GM18867 (cell line): ENCODE results near the gene CYB5R2.
"Not testable (repeated sequence)": the region's sequence is repeated elsewhere in the genome, so short reads cannot be mapped to it uniquely, and the experiment has no call there.

Source experiments
- ATAC-seq: cut with Tn5 transposase; IDR thresholded peaks from one replicate; pipeline ENCODE4 v1.9.1; 2021; ENCODE audit warnings: mild to moderate bottlenecking, moderate library complexity; ENCODE audit not compliant: unreplicated experiment

CYB5R2 gene

DNA sequence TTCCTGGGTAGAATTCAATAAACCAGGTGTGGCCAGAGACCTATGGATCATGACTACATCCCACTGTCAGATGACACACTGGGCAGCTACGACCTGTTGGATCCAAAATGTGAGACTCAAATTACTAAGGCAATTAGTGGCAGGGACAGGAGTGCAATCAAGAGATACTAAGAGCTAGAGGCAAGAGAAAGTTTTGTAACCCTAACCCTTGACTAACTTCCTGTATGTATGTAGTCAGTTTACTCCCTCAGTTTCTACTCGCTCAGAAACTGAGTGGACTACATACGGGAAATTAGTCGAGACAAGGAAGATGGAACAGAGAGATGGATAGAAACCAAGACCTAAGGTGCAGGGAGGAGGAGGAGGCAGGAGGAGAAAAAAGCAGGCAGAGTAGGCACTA lies 2.7 kb downstream of the CYB5R2 start:
- ATAC-seq, result no peak

DNA sequence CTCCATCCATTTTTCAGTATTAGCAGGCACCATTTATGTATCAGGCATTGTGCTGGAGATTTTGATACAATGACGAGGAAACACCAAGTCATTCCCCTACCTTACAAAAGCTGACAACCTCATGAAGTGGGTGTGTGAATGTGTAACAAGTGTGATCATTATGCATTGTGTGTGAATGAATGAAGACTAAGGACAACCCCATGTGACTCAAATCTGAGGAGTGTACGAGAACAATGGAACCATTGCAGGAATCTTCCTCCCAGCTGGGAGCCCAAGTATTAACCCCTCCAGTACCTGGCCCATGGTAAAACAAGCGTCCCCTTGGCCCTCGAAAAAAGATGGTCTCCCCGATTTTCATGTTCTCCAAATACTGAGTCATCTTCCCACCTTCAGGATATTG lies 4.4 kb downstream of the CYB5R2 start:
- no peak for ATAC-seq

DNA sequence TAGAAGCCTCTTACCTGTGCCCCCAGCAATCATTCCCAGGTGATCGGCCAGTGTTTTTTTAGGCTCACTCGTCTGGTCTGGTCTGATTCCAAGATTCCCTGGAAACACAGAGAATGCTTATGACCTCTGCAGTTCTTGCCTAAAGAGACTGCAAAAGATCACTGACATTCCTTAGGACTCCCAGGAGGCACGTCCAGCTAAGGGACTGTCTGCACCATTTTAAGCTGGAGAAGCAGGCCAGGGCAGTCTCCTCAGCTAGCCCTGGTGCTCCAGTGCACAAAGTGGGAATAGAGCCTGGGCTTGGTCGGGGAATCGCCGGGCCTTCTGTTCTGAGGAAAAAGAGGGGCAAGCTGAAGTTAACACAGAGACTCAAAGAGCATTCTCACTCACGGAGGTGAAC lies 4.8 kb downstream of the CYB5R2 start:
- ATAC-seq, result no peak

DNA sequence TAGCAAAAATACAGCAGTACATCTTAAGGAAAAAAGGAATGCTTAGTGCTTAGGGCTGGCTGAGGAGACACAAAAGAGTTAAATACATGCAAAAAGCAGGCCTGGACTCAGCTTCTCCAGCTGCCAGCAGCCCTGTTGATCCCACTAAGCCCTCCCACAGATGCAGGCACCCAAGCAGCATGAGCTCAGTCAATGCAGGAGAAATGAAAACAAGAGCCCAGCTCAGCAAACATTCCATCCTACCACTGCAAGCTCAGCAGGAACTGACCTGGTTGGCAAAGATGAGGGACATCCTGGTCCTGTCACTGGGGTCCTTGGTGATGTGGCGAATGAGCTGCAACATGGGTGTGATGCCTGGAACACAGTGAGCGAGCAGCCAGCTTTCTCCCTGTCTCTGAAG lies 5.8 kb downstream of the CYB5R2 start:
- no peak for ATAC-seq

DNA sequence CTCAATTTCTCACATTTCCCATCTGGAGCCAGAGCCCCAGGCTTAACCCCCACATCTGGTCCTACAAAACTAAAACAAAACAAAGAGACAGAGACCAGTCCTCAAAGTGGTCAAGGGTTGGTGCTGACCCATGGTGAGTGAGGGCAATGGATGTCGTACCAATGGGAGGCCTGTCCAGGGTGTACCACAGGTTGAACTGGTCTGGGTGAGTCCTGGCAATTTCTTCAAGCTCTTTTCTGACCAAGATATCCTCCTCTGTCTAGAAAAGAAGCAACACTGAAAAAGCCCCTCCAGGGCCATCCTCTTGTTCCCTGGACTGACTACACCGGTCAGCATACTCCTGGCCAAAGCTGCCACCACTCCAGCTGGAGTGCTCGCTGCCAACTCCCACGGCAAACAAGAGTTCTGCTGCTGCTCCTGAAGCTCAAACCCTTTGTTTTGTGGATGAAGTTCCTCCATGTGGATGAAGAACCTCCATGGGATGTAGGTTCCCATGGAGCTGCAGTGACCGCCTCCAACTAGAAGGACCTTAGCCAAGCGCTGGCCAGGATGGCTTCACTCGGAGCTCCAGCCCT lies 6.9 kb downstream of the CYB5R2 start:
- no peak for ATAC-seq

DNA sequence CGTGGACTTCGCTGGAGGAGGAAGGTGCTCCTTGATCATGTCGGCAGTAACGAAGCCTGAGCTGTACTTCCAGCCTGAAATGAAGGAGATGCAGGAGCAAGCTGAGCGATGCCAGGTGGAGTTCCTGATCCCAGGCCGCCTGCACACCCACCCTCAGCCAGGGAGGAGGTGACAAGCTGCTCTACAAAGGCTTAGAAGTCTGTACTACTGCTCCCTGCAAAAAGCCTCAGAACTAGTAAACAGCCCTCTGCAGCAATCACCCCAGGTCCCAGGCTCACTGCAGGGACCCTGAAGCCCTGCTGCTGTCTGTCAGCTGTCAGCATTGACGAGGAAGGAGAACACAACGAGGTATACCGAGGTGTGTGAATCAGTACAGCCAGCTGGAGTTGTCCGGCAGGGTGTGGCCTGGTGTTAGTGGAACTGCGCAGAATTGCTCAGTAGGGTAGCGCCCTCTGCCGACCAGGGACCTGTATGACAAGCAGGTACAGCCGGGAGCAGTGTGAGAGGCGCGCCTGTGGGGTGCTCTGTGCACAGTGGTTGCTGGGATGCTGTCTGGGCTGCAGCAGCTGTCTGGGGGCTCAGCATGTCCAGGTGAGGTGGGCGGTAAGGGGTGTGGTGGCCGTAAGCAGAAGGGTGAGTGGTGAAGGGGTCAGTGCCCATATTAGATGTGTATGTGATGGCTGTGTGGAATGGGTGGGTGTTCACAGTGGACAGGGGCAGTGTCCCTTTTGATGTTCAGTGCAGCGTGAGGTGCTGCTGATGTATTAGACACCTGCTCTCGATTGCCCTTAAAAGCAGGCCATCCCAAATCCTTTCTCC lies 7.6 kb downstream of the CYB5R2 start:
- ATAC-seq, result peak; percentile 99

DNA sequence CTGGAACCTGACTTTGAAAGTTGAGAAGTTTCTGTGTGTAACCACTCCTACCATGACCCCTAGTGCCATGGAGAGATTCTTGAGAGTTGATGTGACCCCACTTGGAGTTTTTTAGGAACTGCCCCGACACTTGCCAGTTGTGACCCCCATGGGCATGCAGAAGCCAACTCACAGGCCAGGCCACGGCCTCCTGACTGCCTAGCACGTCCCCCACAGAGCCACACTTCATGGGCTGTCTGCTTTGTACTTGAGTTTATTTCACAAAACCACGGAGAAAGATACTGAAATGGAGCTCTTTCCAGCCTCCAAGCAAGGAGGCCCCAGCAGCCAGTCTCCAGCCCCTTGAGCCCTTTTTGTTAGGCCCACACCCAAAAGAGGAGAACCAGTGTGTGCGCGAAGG lies 8.4 kb downstream of the CYB5R2 start:
- ATAC-seq, result no peak

DNA sequence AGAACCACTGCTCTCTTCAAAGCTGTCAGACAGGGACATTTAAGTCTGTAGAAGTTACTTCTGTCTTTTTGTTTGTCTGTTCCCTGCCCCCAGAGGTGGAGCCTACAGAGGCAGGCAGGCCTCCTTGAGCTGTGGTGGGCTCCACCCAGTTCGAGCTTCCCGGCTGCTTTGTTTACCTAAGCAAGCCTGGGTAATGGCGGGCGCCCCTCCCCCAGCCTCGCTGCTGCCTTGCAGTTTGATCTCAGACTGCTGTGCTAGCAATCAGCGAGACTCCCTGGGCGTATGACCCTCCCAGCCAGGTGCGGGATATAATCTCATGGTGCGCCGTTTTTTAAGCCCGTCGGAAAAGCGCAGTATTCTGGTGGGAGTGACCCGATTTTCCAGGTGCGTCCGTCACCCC lies 9.8 kb downstream of the CYB5R2 start:
- ATAC-seq, result not testable (repeated sequence)

DNA sequence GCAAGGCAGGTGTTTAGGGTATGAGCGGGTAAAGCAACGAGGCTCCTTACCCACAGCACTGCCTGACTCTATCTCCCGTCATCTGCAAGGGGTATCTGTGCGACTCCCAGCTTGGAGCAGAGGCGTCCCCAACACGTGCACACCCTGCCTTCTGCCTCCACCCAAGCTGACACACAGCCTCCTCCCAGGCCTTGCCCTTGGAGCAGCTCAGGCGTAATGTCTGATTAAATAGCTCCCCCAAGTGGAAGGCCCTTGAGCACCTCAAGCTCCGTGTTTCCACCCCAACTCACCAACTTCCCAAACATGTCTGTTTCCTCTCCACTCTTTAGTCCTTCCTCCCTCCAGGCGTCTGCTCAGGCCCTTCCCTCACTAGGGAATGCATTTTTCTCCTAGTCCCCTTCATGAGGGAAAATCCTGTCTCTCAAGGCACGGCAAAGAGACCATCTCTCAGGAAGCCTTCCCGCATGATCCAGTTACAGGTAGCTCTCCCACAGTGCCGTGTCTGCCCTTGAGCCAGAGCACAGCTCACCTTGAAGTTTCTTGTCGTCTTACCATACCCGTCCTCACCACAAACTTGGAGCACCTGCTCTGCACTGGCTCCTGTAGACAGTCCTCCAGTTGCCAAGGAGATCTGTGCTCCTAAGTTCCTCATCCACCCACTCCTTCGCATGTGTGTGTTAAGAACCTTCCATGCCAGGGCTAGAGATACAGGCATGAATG lies 15.8 kb downstream of the CYB5R2 start:
- no peak for ATAC-seq

DNA sequence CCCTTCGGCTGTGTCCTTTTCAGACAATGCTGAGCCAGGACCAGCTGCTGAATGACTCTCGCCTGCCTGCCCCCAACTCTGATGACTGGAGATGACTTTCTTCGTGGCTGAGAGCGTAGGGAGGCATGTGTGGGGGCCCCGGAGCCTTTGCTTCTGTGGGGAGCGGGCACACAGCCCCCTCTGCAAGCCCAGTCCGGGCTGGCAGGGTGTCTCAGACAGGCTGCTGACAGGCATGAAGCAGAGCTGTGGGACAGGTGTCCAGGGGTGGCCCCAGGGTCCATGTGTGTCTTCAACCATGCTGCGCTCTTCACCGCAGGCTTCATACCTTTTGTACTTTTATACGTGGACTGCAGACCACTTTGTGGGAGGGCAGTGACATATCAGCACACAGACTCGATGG lies 16.6 kb downstream of the CYB5R2 start:
- no peak for ATAC-seq

DNA sequence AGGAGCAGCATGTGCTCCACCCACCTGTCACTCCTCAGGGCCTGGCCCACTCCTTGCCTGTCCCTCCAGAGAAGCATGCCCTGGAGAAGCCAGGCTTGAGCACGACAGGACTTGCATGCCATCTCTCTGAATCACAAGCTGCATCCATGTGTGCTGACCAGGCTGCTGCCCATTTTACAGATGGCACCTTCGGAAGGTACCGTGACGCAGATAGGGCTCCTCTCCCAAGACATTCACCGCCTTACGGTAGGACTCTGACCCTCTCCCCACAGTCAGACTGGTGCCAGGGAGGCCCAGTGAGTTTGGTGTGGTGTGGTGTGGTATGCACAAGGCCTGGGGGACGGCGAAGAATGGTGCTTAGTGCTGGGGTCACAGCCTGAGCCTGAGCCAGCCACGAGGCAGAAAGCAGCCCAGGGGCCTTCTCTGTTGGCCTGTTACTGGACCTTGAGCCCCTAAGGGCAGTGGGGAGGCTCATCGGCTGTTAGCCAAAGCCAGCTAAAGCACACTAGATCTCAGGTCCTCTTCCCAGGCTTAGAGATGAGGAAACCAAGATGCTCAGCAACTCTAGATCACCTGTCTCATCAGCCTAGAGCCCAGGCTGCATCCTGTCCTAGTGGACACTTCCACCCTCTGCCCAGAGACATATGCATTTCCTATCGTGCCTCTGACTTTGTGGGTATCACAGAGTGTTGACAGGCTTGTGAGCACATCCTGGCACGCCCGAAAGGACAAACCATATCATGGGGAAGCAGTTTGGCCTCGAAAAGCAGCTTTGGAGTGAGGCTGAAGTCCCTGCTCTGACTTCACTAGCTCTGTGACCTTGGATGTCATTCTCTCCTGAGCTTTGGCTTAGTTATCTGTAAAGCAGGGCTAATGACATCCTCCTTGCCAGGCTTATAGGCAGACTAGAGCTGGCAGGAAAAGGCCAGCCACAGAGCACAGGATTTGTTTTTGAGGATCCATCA lies 17.8 kb downstream of the CYB5R2 start:
- ATAC-seq, result no peak

DNA sequence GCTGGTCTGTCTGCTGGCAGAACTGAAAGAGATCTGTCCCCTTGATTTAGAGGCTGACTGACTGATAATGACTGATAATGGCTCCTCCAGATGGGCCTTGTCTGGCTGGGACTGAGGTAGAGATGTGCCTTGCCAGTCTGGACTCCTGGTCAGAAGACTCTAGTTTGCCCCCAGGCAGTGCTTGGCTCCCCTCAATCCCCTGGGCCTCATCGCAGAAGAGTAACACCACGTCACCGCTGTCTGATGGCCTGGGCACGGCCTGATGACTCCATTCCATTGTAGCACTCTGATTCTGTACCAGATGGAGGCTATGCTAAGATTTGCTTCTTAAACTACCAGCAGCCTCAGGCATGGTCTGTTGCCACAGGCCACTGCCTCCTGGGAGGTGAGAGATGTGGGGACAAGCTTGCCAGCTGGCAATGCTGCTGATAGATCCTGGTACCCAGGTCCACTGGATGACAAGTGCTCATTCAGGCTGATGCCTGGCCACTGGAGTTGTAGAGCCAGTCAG lies 19.1 kb downstream of the CYB5R2 start:
- ATAC-seq, result no peak

DNA sequence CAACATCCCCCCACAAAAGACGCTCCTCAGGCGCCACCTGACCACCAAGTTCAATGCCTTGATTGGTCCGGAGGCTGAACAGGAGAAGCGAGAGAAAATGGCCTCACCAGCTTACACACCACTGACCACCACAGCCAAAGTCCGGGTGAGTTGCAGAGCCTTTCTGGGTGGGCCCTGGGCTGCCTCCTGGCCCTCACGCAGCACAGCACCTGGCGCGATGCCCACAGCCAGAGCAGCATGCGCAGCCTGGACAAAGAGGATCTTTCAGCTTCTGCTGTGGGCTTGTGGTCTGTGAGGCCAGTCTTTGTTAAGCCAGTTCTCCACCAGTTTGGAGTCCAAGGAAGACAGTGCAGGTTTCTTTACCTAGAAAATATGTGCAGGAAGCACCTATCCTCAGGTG lies 21.6 kb downstream of the CYB5R2 start:
- no peak for ATAC-seq

DNA sequence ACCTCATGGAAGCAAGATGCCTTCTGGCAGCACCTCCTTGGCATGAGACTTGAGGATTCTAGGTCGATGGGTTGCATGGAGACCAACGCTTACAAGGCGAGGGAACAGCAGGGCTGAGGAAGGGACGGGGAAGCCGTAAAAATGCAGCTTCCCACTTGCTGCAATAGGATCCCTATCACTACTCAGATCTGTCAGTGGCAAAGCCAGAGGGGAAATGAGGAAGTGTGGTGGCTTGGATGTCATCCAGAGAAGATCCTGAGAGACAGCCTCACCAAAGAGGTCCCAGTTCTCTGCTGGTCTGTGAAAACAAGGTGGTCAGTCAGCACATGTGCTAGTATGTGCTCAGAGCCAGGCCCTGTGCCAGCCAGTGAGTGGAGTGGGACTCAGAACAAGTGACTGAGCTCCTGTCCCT lies 22.2 kb downstream of the CYB5R2 start:
- no peak for ATAC-seq

DNA sequence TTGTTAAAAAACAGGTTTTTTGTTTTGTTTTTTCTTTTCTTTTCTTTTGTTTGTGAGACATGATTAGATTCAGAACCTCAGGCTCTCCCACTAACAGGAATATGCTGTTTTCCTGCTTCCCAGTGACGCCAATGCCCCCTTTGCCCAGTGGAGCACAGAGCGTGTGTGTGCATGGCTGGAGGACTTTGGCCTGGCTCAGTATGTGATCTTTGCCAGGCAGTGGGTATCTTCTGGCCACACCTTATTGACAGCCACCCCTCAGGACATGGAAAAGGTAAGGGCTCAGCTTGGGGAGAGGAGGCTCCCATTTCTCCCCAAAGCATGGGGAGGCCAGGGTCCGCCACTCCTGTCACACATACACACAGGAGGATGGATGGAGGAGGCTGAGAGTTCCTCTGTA lies 25.0 kb downstream of the CYB5R2 start:
- ATAC-seq, result no peak

DNA sequence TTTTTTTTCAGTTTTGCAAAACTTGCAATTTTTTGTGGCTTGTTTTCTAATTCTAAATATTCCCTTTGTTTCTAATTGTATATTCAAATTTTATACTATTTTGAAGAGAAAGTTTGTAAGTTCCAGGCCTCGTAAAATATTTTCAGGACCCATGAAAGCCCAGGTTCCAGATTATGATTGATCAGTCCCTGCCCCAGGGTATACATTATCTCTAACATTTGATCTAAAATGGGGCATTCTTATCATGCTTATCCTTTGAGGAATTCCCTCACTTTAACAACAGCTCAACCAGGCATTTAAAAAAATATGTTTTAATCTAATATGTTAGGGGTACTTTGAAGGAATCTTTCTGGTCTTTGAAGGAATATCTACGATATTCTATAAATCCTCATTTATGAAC lies 26.4 kb downstream of the CYB5R2 start:
- ATAC-seq, result no peak

DNA sequence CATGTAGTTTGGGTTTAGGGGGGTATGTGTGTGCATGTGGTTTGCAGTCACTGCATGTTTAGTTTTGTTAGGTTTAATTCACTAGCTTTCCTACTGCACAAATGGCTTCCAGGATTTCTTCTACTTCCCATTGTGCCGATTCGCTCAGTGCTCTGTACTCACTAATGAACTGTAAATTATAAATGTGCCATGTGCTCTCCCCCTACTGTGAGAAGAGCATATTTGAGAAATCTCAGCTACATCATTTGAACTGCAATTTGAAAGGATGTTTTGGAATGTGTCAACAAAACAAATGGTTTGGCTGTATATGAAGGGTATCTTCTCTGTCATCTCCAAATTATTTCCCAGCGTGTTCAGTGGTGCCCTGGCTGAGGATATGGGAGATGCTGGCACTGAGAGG lies 28.1 kb downstream of the CYB5R2 start:
- ATAC-seq, result no peak

DNA sequence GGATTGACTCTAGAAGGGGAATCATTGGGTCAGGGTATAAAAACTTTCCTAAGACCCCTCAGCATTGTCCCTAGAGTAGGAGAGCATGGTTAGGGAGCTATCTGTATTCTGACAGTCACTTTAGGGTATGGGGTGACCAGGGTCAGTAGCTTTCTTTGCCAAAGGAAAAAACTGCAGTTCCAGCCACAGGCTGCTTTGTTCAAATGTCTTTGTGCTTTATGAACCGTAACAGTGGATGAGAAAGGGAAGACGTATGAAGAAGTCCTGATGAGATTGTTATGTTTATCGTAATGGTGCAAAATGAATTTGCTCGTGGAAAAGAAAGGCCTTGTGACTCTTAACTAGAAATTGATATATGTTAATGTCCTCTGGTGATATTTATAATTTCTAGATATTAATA lies 30.0 kb downstream of the CYB5R2 start:
- ATAC-seq, result no peak

DNA sequence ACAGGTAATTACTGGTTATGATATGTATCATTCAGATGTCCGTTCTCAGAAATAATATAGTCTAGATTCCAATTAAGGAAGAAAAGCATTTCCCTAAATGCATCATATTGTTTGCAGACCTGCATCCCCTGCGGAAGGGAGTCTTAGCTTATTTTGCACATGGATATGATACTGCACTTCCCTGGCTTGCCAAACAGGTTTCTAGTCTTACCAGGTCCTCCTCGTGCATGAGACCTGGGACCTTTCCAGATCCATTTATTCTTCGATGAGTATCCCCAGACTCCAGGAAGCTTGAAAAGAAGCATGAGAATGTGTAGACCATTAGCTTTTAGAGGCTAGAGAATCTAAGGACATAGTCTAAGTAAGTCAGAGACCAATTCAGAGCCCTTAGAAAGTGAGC lies 30.6 kb downstream of the CYB5R2 start:
- no peak for ATAC-seq

DNA sequence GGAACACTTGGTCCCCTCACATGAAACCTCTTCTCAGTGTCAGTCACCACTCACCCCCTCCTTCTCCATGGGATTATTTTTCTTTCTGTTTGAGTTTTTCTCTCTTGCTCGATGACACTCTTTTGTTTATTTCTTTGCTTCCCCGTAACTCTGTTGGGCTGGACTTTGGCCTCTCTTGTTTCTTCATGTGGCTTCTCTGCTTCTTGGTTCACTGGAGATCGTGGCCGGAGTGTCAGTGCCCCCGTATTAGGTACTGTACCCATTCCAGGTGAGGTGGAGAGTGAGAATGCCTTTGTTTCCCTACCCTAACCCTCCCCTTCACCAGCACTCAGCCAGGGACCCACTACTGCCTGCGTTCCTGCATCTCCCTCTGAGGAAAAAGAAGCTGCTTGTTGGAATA lies 32.5 kb downstream of the CYB5R2 start:
- no peak for ATAC-seq

DNA sequence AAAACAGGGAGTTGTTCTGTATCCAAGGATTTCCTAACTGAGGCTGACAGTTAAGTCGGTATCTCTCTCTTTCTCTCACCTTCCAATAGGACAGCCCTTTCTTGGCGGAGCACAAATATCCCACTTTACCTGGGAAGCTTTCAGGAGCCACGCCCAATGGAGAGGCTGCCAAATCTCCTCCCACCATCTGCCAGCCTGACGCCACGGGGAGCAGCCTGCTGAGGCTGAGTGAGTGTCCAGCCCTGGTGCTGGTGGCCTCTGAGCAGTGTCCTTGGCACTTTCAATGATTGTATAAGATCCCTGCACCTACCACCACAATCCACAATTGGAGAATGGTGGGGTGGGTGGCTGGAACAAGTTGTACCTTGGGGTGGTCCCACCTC lies 33.7 kb downstream of the CYB5R2 start:
- ATAC-seq, result no peak
